Activated naive CD4-positive, alpha-beta T cell treated with anti-CD3 and anti-CD28 coated beads, Interleukin-2, amount 10 ng/mL, durations not matched to agents 5 hours and 36 hours (primary cell): ENCODE measurements around the gene MGME1. TPM values are rescaled to one million over a fixed set of nuclear protein-coding genes. Genes with fewer than 3 reads are reported as not detected.

Experiments
- total RNA-seq, 2 experiments: library from RNA; stranded (reverse); gene quantifications; one replicate each; pipeline ENCODE4 v1.2.3, GENCODE V29; 2021

The MGME1 gene
- 10 to 100 TPM; 40.7 to 41.3 TPM for total RNA-seq

GRCh38 chr20:17968366-17969277, at the start of gene MGME1, which contains the start of gene SNX5:
MGME1 (plus strand) TSS chr20:17969018; CDS start chr20:17969860, 842 bp downstream.
SNX5 (minus strand) TSS chr20:17968794; CDS start chr20:17968425, 369 bp downstream.

Other genes with a start within 250 kb of the MGME1 start
- 100 to 1,000 TPM; 141 to 149 TPM for gene SNX5, start 224 bp upstream of the MGME1 start, total RNA-seq
- gene OVOL2, start 88.9 kb downstream of the MGME1 start, total RNA-seq, result not detected
- 10 to 100 TPM; 14.5 to 15.8 TPM for gene KAT14, start 168.8 kb downstream of the MGME1 start, total RNA-seq
- gene PET117, start 168.8 kb downstream of the MGME1 start, total RNA-seq, result 10 to 100 TPM; 13.6 to 14.4 TPM